Uterus (tissue), 2 donors: ENCODE results near the gene SRL.

Experiments
- POLR2A ChIP-seq, 2 donors: fragments of 450-650 bp; IDR thresholded peaks; one replicate each; pipeline ENCODE4 v1.6.1; 2016; ENCODE audit warnings: antibody characterized with exemption in 2 of 2, mild to moderate bottlenecking in 1 of 2, moderate library complexity in 1 of 2
- TF ChIP-seq, protein P1 (sequence below), 4 experiments: fragments of 200-600 bp in 2 of 4; fragments of 450-650 bp in 2 of 4; sonication (generic) in 2 of 4; IDR thresholded peaks; one replicate each; pipeline ENCODE4 v1.5.1; 2016 to 2019; ENCODE audit warnings: antibody characterized with exemption in 4 of 4, mild to moderate bottlenecking in 2 of 4, moderate library complexity in 1 of 4

DNA sequence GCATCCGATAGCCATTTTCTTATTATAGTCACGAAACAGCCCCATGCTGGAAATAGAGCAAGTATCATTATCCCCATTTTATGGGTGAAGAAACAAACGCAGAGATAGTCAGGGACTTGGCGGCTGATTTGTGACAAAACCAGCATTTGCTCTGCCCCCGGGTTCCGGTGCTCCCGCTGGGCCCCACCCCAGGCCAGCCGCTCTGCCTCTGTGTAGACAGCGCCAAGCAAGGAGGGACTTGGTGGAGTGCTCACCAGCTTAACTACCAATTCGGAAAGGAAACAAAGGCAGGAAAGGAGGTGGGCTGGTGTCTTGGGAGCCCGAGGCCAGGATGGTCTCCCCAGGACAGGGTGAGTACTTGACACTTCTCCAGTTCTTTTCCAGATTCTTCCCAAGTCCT lies 10.0 kb downstream of the SRL start:
- TF ChIP-seq, protein P1, sequence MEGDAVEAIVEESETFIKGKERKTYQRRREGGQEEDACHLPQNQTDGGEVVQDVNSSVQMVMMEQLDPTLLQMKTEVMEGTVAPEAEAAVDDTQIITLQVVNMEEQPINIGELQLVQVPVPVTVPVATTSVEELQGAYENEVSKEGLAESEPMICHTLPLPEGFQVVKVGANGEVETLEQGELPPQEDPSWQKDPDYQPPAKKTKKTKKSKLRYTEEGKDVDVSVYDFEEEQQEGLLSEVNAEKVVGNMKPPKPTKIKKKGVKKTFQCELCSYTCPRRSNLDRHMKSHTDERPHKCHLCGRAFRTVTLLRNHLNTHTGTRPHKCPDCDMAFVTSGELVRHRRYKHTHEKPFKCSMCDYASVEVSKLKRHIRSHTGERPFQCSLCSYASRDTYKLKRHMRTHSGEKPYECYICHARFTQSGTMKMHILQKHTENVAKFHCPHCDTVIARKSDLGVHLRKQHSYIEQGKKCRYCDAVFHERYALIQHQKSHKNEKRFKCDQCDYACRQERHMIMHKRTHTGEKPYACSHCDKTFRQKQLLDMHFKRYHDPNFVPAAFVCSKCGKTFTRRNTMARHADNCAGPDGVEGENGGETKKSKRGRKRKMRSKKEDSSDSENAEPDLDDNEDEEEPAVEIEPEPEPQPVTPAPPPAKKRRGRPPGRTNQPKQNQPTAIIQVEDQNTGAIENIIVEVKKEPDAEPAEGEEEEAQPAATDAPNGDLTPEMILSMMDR (IDR thresholded peaks at IDR 0.05) = no peak
- no peak for TF ChIP-seq POLR2A (IDR thresholded peaks at IDR 0.05)
